ENCODE results near the gene UTP4. TPM values are rescaled to one million over a fixed set of nuclear protein-coding genes. Genes with fewer than 3 reads are reported as not detected.
"Not testable (repeated sequence)": the region's sequence is repeated elsewhere in the genome, so short reads cannot be mapped to it uniquely, and the experiment has no call there.

The UTP4 gene
- polyA plus RNA-seq, 1 donor from 2014 or later = 18.5 TPM

GRCh38 chr16:69138608-69139007 is 6.2 kb downstream of the UTP4 start:
- peaks cover 3% of the 10 kb centered on the region for H3K36me3 ChIP-seq (ENCODE audit: insufficient read depth, low read length)
- TF ChIP-seq EP300 (conservative IDR thresholded peaks at IDR 0.05; ENCODE audit: poor library complexity, severe bottlenecking) = no peak
- TF ChIP-seq RAD21 (conservative IDR thresholded peaks at IDR 0.05) = no peak
- no peak for TF ChIP-seq MXI1 (conservative IDR thresholded peaks at IDR 0.05; ENCODE audit: poor library complexity, severe bottlenecking)
- no peak for TF ChIP-seq REST (IDR thresholded peaks at IDR 0.05; ENCODE audit: borderline replicate concordance)
- no peak for TF ChIP-seq POLR2AphosphoS5 (IDR thresholded peaks at IDR 0.05)
- no peak for TF ChIP-seq CTCF (IDR thresholded peaks at IDR 0.05; ENCODE audit: poor library complexity, severe bottlenecking)
- TF ChIP-seq SMC3 (conservative IDR thresholded peaks at IDR 0.05; ENCODE audit: poor library complexity) = no peak
- TF ChIP-seq TAF1 (IDR thresholded peaks at IDR 0.05; ENCODE audit: low read depth) = no peak
- no peak for TF ChIP-seq EZH2 (IDR thresholded peaks at IDR 0.05; ENCODE audit: borderline replicate concordance, insufficient read depth, low read length, poor library complexity, severe bottlenecking)
- H3K9me3 ChIP-seq (ENCODE audit: low read length) = no peaks in the 10 kb centered on the region
- no peak overlapping the region for H3K27ac ChIP-seq (ENCODE audit: low read length)
- peaks cover 29% of the 10 kb centered on the region for H3K79me2 ChIP-seq (replicated peaks; ENCODE audit: insufficient read depth, low read length)
- H3K4me2 ChIP-seq (ENCODE audit: low read length) = no peak overlapping the region
- no peak overlapping the region for H3K4me3 ChIP-seq (ENCODE audit: low read length)
- no peaks in the 10 kb centered on the region for H3F3A ChIP-seq (ENCODE audit: insufficient read depth, low read length, poor library complexity, severe bottlenecking)
- no peak overlapping the region for H2AFZ ChIP-seq (ENCODE audit: low read depth, low read length)
- H3K9ac ChIP-seq (ENCODE audit: low read length) = no peak overlapping the region
- no peaks in the 10 kb centered on the region for H3K9me2 ChIP-seq (ENCODE audit: insufficient read depth, low read length)
- no peaks in the 10 kb centered on the region for H3K27me3 ChIP-seq (ENCODE audit: insufficient read depth, low read depth, low read length)
- H4K20me1 ChIP-seq (ENCODE audit: insufficient read depth) = no peaks in the 10 kb centered on the region

- H3K79me2 ChIP-seq (replicated peaks; ENCODE audit: insufficient read depth, low read length) = peaks cover 20% of the 10 kb centered on the region
- H3K9me2 ChIP-seq (ENCODE audit: insufficient read depth, low read length); H2AFZ ChIP-seq (ENCODE audit: low read depth, low read length); H3K9ac ChIP-seq (ENCODE audit: low read length); H3K27me3 ChIP-seq (ENCODE audit: insufficient read depth, low read depth, low read length); H3K9me3 ChIP-seq (ENCODE audit: low read length); H4K20me1 ChIP-seq (ENCODE audit: insufficient read depth); H3F3A ChIP-seq (ENCODE audit: insufficient read depth, low read length, poor library complexity, severe bottlenecking); H3K4me3 ChIP-seq (ENCODE audit: low read length); H3K4me2 ChIP-seq (ENCODE audit: low read length); H3K27ac ChIP-seq (ENCODE audit: low read length); H3K36me3 ChIP-seq (ENCODE audit: insufficient read depth, low read length): not testable (repeated sequence)
These were observed 7.0 kb downstream of the UTP4 start for GRCh38 chr16:69139464-69139863.

- Histone ChIP-seq H3K36me3 (ENCODE audit: insufficient read depth, low read length) (peaks cover 3% of the 10 kb centered on the region), H3K79me2 (replicated peaks; ENCODE audit: insufficient read depth, low read length) (peaks cover 8% of the 10 kb centered on the region), H3K27me3 (ENCODE audit: insufficient read depth, low read depth, low read length) (no peaks in the 10 kb centered on the region), H4K20me1 (ENCODE audit: insufficient read depth) (no peaks in the 10 kb centered on the region), H2AFZ (ENCODE audit: low read depth, low read length) (no peak overlapping the region), H3K9me2 (ENCODE audit: insufficient read depth, low read length) (no peaks in the 10 kb centered on the region), H3K4me3 (ENCODE audit: low read length) (no peak overlapping the region), H3K9ac (ENCODE audit: low read length) (no peak overlapping the region), H3K4me2 (ENCODE audit: low read length) (no peak overlapping the region), H3K27ac (ENCODE audit: low read length) (no peak overlapping the region), H3F3A (ENCODE audit: insufficient read depth, low read length, poor library complexity, severe bottlenecking) (no peaks in the 10 kb centered on the region), H3K9me3 (ENCODE audit: low read length) (no peaks in the 10 kb centered on the region)
- TF ChIP-seq SMC3 (conservative IDR thresholded peaks at IDR 0.05; ENCODE audit: poor library complexity) = no peak
- TF ChIP-seq TAF1 (IDR thresholded peaks at IDR 0.05; ENCODE audit: low read depth) = no peak
- TF ChIP-seq POLR2AphosphoS5 (IDR thresholded peaks at IDR 0.05) = no peak
- TF ChIP-seq RAD21 (conservative IDR thresholded peaks at IDR 0.05) = no peak
These were observed 8.6 kb downstream of the UTP4 start for GRCh38 chr16:69141014-69141413.
